MM.1S (cell line): ENCODE data around the gene NFKB2.

ENCODE experiments used
- CTCF ChIP-seq: fragments of 300-600 bp; sonication (generic); IDR thresholded peaks from 2 replicates; pipeline ENCODE4 v1.5.1; 2016; ENCODE audit warnings: antibody characterized with exemption, low read length, mixed read lengths
- EZH2 ChIP-seq: fragments of 300-600 bp; sonication (generic); optimal IDR thresholded peaks from 2 replicates; pipeline ENCODE3; 2017; ENCODE audit warnings: low read depth, mild to moderate bottlenecking, antibody characterized with exemption, low read length, mixed read lengths

- TF ChIP-seq CTCF = no peak
- no peak for TF ChIP-seq EZH2
Observed at GRCh38 chr10:102396317-102396650, 779 bp downstream of the NFKB2 start.
